GM04504 (cell line): Measurements from ENCODE around the gene LGR6.
A peak's percentile ranks its signal among the peaks of the same experiment; 100 is the strongest.

Experiments
- DNase-seq: peaks from one replicate; pipeline ENCODE4 v3.0.0-alpha.2; 2012; ENCODE audit warnings: low read depth

The LGR6 gene

GRCh38 chr1:202291961-202292712 is 98.5 kb downstream of the LGR6 start:
- DNase-seq, result peak; percentile 72

- DNase-seq, result no peak
These were observed 99.2 kb downstream of the LGR6 start for GRCh38 chr1:202292773-202293172.

GRCh38 chr1:202293569-202293968 is 100.0 kb downstream of the LGR6 start:
- DNase-seq, result no peak

GRCh38 chr1:202302166-202302565 is 108.6 kb downstream of the LGR6 start:
- no peak for DNase-seq

- DNase-seq, result no peak
These were observed 110.8 kb downstream of the LGR6 start for GRCh38 chr1:202304375-202304774.

GRCh38 chr1:202305168-202305567 is 111.6 kb downstream of the LGR6 start:
- DNase-seq, result no peak

GRCh38 chr1:202306535-202307345 is 113.1 kb downstream of the LGR6 start:
- DNase-seq, result no peak

- no peak for DNase-seq
These were observed 116.6 kb downstream of the LGR6 start for GRCh38 chr1:202310071-202310725.

GRCh38 chr1:202310746-202311145 is 117.1 kb downstream of the LGR6 start:
- no peak for DNase-seq

- no peak for DNase-seq
These were observed 118.5 kb downstream of the LGR6 start for GRCh38 chr1:202311875-202312635.

- DNase-seq, result peak; percentile 35
These were observed 122.1 kb downstream of the LGR6 start for GRCh38 chr1:202315576-202316168.

GRCh38 chr1:202316186-202316585 is 122.6 kb downstream of the LGR6 start:
- no peak for DNase-seq

- no peak for DNase-seq
These were observed 124.6 kb downstream of the LGR6 start for GRCh38 chr1:202317941-202318925.

GRCh38 chr1:202319381-202320080 is 125.9 kb downstream of the LGR6 start:
- no peak for DNase-seq

GRCh38 chr1:202320081-202320405 is 126.4 kb downstream of the LGR6 start:
- DNase-seq, result no peak

GRCh38 chr1:202323731-202324130 is 130.1 kb downstream of the LGR6 start:
- DNase-seq, result no peak

GRCh38 chr1:202324646-202325045 is 131.0 kb downstream of the LGR6 start:
- no peak for DNase-seq

GRCh38 chr1:202329891-202330290 is 136.3 kb downstream of the LGR6 start:
- DNase-seq, result no peak

GRCh38 chr1:202333861-202334260 is 140.3 kb downstream of the LGR6 start:
- DNase-seq, result no peak
